H1 (cell line): ENCODE measurements around the gene SMIM28.

ENCODE experiments used
- CHD1 ChIP-seq: IDR thresholded peaks from 2 replicates; pipeline ENCODE4 v1.6.1; 2012; ENCODE audit warnings: low read depth, low read length, improper control_type of control experiment
- EZH2 ChIP-seq: fragments of 200-600 bp; sonication (generic); IDR thresholded peaks from 2 replicates; pipeline ENCODE4 v1.7.1; 2012; ENCODE audit warnings: low read depth, mild to moderate bottlenecking, moderate library complexity, low read length, inconsistent platforms; ENCODE audit not compliant: severe bottlenecking
- KDM5A ChIP-seq: fragments of 200-600 bp; IDR thresholded peaks from 2 replicates; pipeline ENCODE4 v1.7.1; 2012; ENCODE audit warnings: mild to moderate bottlenecking, low read length, inconsistent platforms, mixed read lengths
- TCF12 ChIP-seq: IDR thresholded peaks from 2 replicates; pipeline ENCODE4 v1.6.1; 2011; ENCODE audit warnings: low read depth, mild to moderate bottlenecking, low read length
- TF ChIP-seq, protein P1 (sequence below): IDR thresholded peaks from 2 replicates; pipeline ENCODE4 v1.6.1; 2012; ENCODE audit warnings: inconsistent platforms

DNA sequence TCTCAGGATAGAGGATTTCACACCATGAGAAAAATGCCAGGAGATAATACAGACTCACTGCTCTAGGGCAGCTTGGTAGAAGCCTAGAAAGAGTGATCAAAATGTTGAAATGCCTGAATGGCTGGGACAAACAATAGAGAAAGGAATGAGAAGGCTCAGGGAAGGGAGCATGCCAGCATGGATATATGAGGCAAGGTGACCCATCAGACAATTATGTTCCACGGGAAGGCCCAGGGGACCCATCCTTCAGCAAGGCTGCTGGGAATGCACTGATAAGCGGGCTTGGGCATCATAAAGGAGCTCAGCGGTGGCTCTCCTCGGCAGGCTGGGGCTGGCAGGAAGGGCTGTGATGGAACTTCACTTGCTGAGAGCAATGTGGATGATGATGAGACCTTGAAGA lies 38.5 kb downstream of the SMIM28 start:
- no peak for TF ChIP-seq CHD1
- TF ChIP-seq TCF12: no peak
- TF ChIP-seq, protein P1, sequence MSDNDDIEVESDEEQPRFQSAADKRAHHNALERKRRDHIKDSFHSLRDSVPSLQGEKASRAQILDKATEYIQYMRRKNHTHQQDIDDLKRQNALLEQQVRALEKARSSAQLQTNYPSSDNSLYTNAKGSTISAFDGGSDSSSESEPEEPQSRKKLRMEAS: no peak
- TF ChIP-seq EZH2: no peak
- no peak for TF ChIP-seq KDM5A
